ENCODE measurements around the gene VDAC1.

Gene VDAC1

GRCh38 chr5:133995341-133995740 is 9.4 kb downstream of the VDAC1 start:
- Histone ChIP-seq H3K4me3 (replicated peaks; ENCODE audit: insufficient read depth, low read length) (no peak overlapping the region), H3K27ac (replicated peaks) (no peak overlapping the region), H3K27me3 (ENCODE audit: insufficient read depth, poor library complexity, severe bottlenecking) (no peaks in the 10 kb centered on the region)
- TF ChIP-seq CTCF (IDR thresholded peaks at IDR 0.05; ENCODE audit: insufficient read depth, low read length) = no peak
- TF ChIP-seq, protein P1, sequence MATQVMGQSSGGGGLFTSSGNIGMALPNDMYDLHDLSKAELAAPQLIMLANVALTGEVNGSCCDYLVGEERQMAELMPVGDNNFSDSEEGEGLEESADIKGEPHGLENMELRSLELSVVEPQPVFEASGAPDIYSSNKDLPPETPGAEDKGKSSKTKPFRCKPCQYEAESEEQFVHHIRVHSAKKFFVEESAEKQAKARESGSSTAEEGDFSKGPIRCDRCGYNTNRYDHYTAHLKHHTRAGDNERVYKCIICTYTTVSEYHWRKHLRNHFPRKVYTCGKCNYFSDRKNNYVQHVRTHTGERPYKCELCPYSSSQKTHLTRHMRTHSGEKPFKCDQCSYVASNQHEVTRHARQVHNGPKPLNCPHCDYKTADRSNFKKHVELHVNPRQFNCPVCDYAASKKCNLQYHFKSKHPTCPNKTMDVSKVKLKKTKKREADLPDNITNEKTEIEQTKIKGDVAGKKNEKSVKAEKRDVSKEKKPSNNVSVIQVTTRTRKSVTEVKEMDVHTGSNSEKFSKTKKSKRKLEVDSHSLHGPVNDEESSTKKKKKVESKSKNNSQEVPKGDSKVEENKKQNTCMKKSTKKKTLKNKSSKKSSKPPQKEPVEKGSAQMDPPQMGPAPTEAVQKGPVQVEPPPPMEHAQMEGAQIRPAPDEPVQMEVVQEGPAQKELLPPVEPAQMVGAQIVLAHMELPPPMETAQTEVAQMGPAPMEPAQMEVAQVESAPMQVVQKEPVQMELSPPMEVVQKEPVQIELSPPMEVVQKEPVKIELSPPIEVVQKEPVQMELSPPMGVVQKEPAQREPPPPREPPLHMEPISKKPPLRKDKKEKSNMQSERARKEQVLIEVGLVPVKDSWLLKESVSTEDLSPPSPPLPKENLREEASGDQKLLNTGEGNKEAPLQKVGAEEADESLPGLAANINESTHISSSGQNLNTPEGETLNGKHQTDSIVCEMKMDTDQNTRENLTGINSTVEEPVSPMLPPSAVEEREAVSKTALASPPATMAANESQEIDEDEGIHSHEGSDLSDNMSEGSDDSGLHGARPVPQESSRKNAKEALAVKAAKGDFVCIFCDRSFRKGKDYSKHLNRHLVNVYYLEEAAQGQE (IDR thresholded peaks at IDR 0.05; ENCODE audit: insufficient replicate concordance, low read depth) = no peak
- TF ChIP-seq SPI1 (IDR thresholded peaks at IDR 0.05; ENCODE audit: borderline replicate concordance, low read depth) = no peak
- no peak for TF ChIP-seq GABPA (IDR thresholded peaks at IDR 0.05; ENCODE audit: low read depth)
- TF ChIP-seq POLR2AphosphoS5 (IDR thresholded peaks at IDR 0.05; ENCODE audit: low read depth) = no peak
- DNase-seq (ENCODE audit: low read depth in 1 of 2, low spot score in 1 of 2) = no peak

GRCh38 chr5:133994990-133995333 is 9.8 kb downstream of the VDAC1 start:
- no peaks in the 10 kb centered on the region for H3K27me3 ChIP-seq (ENCODE audit: insufficient read depth, poor library complexity, severe bottlenecking)
- no peak for DNase-seq (ENCODE audit: low read depth in 1 of 2, low spot score in 1 of 2)
- H3K27ac ChIP-seq (replicated peaks) = no peak overlapping the region
- TF ChIP-seq CTCF (IDR thresholded peaks at IDR 0.05; ENCODE audit: insufficient read depth, low read length) (no peak), SPI1 (IDR thresholded peaks at IDR 0.05; ENCODE audit: borderline replicate concordance, low read depth) (no peak), POLR2AphosphoS5 (IDR thresholded peaks at IDR 0.05; ENCODE audit: low read depth) (no peak), GABPA (IDR thresholded peaks at IDR 0.05; ENCODE audit: low read depth) (no peak)
- TF ChIP-seq, protein P1 (IDR thresholded peaks at IDR 0.05; ENCODE audit: insufficient replicate concordance, low read depth) = no peak
- H3K4me3 ChIP-seq (replicated peaks; ENCODE audit: insufficient read depth, low read length) = no peak overlapping the region

DNA sequence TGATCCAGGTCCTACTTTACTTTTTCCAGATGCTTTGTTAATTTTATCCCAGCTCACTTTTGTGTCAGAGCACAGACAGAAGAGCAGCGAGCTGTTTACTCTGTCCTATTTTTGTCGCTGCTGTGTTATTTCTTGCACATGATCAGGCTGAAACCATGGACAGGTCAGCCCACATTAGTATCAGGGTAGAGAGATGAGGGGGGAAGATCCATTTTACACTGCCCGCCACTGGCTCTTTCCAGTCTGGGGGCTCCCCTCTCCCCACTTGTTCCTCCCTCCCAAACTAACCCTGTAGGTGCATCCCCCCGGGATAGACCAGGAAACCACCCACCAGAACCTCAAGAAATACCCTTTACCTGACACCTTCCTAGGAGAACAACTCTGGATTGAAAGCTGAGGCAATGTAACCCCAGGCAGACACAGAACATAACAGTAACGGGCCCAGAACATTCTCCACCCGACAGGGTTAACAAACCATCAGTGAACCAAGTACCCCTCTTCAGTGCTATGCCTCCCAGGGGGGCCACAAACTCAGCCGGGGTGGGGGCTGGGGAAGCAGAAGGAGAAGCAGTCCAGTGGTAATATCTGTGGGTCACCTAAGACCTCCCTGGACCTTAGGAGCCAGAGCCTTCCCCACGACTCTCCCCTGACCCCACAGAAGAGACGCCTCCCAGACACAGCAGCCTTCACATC is 10.3 kb downstream of the VDAC1 start:
- Histone ChIP-seq H3K27ac (replicated peaks) (no peak overlapping the region), H3K4me3 (replicated peaks; ENCODE audit: insufficient read depth, low read length) (no peak overlapping the region), H3K27me3 (ENCODE audit: insufficient read depth, poor library complexity, severe bottlenecking) (no peaks in the 10 kb centered on the region)
- no peak for TF ChIP-seq SPI1 (IDR thresholded peaks at IDR 0.05; ENCODE audit: borderline replicate concordance, low read depth)
- TF ChIP-seq GABPA (IDR thresholded peaks at IDR 0.05; ENCODE audit: low read depth) = no peak
- TF ChIP-seq, protein P1 (IDR thresholded peaks at IDR 0.05; ENCODE audit: insufficient replicate concordance, low read depth) = no peak
- no peak for TF ChIP-seq POLR2AphosphoS5 (IDR thresholded peaks at IDR 0.05; ENCODE audit: low read depth)
- TF ChIP-seq CTCF (IDR thresholded peaks at IDR 0.05; ENCODE audit: insufficient read depth, low read length) = no peak
- no peak for DNase-seq (ENCODE audit: low read depth in 1 of 2, low spot score in 1 of 2)

Measured in HL-60 (cell line).